Transverse colon (tissue), 4 donors: ENCODE data around the gene DEFB116. TPM values are rescaled to one million over a fixed set of nuclear protein-coding genes. Genes with fewer than 3 reads are reported as not detected.

Experiments
- DNase-seq: peaks from one replicate; pipeline ENCODE4 v3.0.0-alpha.2; 2019
- H3K27ac ChIP-seq, 4 donors: fragments of 200-600 bp; sonication (generic); 2 replicates each; pipeline ENCODE4 v1.5.1; 2016 to 2018; ENCODE audit warnings: inconsistent platforms in 4 of 4
- H3K27me3 ChIP-seq: fragments of 200-600 bp; sonication (generic); 2 replicates; pipeline ENCODE4 v1.5.1; 2017; ENCODE audit warnings: inconsistent platforms
- H3K36me3 ChIP-seq, 4 donors: fragments of 200-600 bp; sonication (generic); 2 replicates each; pipeline ENCODE4 v1.5.1; 2017 to 2019; ENCODE audit warnings: inconsistent platforms in 4 of 4
- H3K4me1 ChIP-seq, 4 donors: fragments of 200-600 bp; sonication (generic); 2 replicates each; pipeline ENCODE4 v1.5.1; 2017 to 2020; ENCODE audit warnings: inconsistent platforms in 4 of 4
- H3K4me3 ChIP-seq, 4 donors: fragments of 200-600 bp; sonication (generic); 1 replicate in 1 of 4; 2 replicates in 3 of 4; pipeline versions ENCODE4 v1.5.1 to v1.6.1; 2017 to 2019; ENCODE audit warnings: inconsistent platforms in 4 of 4
- H3K9me3 ChIP-seq, 2 donors: fragments of 200-600 bp; sonication (generic); 2 replicates each; pipeline ENCODE4 v1.5.1; 2017 to 2019; ENCODE audit warnings: inconsistent platforms in 2 of 2
- EP300 ChIP-seq: sonication (generic); formaldehyde crosslinking; IDR thresholded peaks from one replicate; pipeline ENCODE4 v1.6.1; 2017; ENCODE audit warnings: antibody characterized with exemption, low read depth
- POLR2A ChIP-seq: fragments of 450-650 bp; IDR thresholded peaks from one replicate; pipeline ENCODE4 v1.6.1; 2016; ENCODE audit warnings: antibody characterized with exemption, mild to moderate bottlenecking, moderate library complexity
- POLR2AphosphoS5 ChIP-seq, 3 donors: sonication (generic); formaldehyde crosslinking; IDR thresholded peaks; one replicate each; pipeline ENCODE4 v1.6.1; 2016; ENCODE audit warnings: antibody characterized with exemption in 3 of 3
- WGBS, 2 donors: methylation state at CpG; one replicate each; pipeline ENCODE4 v1.1.5; 2018; ENCODE audit warnings: low coverage in 1 of 2; 5-methylcytosine and 5-hydroxymethylcytosine counted together
- in situ Hi-C, 4 donors: fragments of 200-750 bp; cut with MboI; loops; one replicate each; pipeline versions ENCODE4 v1.15.0 to v1.15.1; 2017; ENCODE audit warnings: low sequenced_read_pairs in 3 of 4, low pct_ligation_motif_present in 1 of 4, low pct_unique_long_range_greater_than_20kb in 1 of 4
- intact Hi-C: fragments of 100-400 bp; cut with DNase I; formaldehyde crosslinking; loops from one replicate; pipeline ENCODE4 v1.15.1; 2023; ENCODE audit warnings: low total_unique reads
- small RNA-seq, 4 donors: library from RNA; depleted of rRNA; stranded (forward); fragments of <200 nt; gene quantifications; one replicate each; pipeline ENCODE3, GENCODE V24; 2016
- total RNA-seq, 4 donors: library from RNA; depleted of rRNA; stranded (reverse); fragments of >200 nt; gene quantifications; one replicate each; pipeline ENCODE4 v1.1.0, GENCODE V29; 2016
- TF ChIP-seq, protein P1 (sequence below), 5 experiments: fragments of 200-600 bp in 3 of 5; fragments of 450-650 bp in 2 of 5; sonication (generic) in 3 of 5; IDR thresholded peaks; 1 replicate in 2 of 5; 2 replicates in 3 of 5; pipeline ENCODE4 v1.5.1; 2016 to 2017; ENCODE audit warnings: antibody characterized with exemption in 5 of 5, inconsistent platforms in 3 of 5, mild to moderate bottlenecking in 2 of 5, moderate library complexity in 1 of 5

The DEFB116 gene
- total RNA-seq, 4 donors from 2014 or later, result not detected

DNA sequence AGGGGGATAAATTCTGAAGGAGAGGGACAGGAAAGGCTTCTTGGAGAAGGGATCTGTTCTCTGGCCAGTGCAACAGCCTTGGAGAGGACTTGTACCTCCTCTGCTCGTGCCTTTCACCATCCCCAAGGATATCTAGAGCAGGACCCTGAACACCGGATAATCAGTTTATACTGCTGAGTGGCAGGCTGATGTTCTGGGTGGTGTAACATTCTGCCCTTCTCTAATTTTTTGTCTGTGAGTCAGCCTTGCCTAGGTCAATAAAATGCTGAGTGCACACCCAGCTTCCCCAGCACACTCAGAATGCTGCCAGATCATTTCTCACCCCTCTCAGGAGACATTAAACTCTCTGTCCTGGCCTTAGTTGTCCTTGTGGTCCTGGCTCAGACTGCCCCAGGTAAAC lies 51.0 kb downstream of the DEFB116 start, which contains the start of gene DEFB115:
Gene DEFB115, plus strand, starts transcription at position 301 of the 400 bp plus-strand sequence. Its CDS starts 0 bp downstream, at position 301.
- no peak for DNase-seq
- Histone ChIP-seq H3K4me3 (no peak within 1 kb of the TSS), H3K9me3 (peaks cover 0 to 5% of the 10 kb centered on the region in 2 donors), H3K27ac (no peak within 1 kb of the TSS), H3K27me3 (no peaks in the 10 kb centered on the region), H3K4me1 (no peaks in the 10 kb centered on the region), H3K36me3 (no peaks in the 10 kb centered on the region)
- in situ Hi-C loops, result no loop called here
- TF ChIP-seq POLR2A, result no peak
- TF ChIP-seq EP300, result no peak
- TF ChIP-seq, protein P1, sequence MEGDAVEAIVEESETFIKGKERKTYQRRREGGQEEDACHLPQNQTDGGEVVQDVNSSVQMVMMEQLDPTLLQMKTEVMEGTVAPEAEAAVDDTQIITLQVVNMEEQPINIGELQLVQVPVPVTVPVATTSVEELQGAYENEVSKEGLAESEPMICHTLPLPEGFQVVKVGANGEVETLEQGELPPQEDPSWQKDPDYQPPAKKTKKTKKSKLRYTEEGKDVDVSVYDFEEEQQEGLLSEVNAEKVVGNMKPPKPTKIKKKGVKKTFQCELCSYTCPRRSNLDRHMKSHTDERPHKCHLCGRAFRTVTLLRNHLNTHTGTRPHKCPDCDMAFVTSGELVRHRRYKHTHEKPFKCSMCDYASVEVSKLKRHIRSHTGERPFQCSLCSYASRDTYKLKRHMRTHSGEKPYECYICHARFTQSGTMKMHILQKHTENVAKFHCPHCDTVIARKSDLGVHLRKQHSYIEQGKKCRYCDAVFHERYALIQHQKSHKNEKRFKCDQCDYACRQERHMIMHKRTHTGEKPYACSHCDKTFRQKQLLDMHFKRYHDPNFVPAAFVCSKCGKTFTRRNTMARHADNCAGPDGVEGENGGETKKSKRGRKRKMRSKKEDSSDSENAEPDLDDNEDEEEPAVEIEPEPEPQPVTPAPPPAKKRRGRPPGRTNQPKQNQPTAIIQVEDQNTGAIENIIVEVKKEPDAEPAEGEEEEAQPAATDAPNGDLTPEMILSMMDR (IDR thresholded peaks at IDR 0.05), result no peak
- TF ChIP-seq POLR2AphosphoS5 (IDR thresholded peaks at IDR 0.05), result no peak
- WGBS, 2 donors, result 57% methylated on average over 2 of the region's 2 CpGs; no CpG with 5 or more reads in 1 of the 2 donors
- intact Hi-C loops, result no loop called here

DNA sequence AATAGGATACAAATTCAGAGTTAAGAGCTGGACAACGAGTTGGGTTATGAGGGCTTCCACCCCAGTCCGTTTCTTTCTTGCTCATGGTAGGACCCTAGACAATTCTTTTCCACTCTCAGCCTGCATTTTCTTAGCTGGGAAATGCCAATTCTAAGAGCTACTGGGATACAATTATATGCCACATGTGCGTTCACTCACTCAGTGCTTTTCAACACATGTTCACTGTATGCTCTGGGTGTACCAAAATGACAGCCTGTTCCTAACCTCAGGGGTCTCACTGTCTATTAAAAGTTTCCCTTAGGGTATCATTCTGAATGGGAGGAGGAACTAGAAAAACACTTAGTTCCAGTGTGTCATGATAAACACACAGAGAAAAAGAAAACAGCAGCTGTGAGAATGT lies 51.4 kb downstream of the DEFB116 start:
- no peak overlapping the region for H3K27ac ChIP-seq
- in situ Hi-C loops, result no loop called here
- TF ChIP-seq EP300 (no peak), POLR2A (no peak), POLR2AphosphoS5 (IDR thresholded peaks at IDR 0.05) (no peak)
- TF ChIP-seq, protein P1 (IDR thresholded peaks at IDR 0.05), result no peak
- intact Hi-C loops, result no loop called here
- WGBS, 2 donors, result 8 to 51% methylated on average over 2 to 3 of the region's 3 CpGs
- no peak for DNase-seq
- H3K9me3 ChIP-seq, result peaks cover 0 to 5% of the 10 kb centered on the region in 2 donors
- H3K36me3 ChIP-seq, result no peaks in the 10 kb centered on the region
- H3K4me1 ChIP-seq, result no peaks in the 10 kb centered on the region
- H3K27me3 ChIP-seq, result no peaks in the 10 kb centered on the region
- no peak overlapping the region for H3K4me3 ChIP-seq

Small RNA genes lying within 50 kb of the gene (small RNA-seq; reads per million reads assigned to genes)
- gene RNA5SP480, result 0 reads per million in 4 donors

Other genes starting within 250 kb of the DEFB116 start
- gene DEFB115, start 50.9 kb downstream of the DEFB116 start, total RNA-seq, result not detected
- gene DEFB118, start 60.0 kb upstream of the DEFB116 start, total RNA-seq, result not detected
- gene DEFB119, start 82.0 kb upstream of the DEFB116 start, total RNA-seq, result not detected
- gene DEFB121, start 97.6 kb upstream of the DEFB116 start, total RNA-seq, result not detected
- gene DEFB123, start 132.0 kb upstream of the DEFB116 start, total RNA-seq, result not detected
- gene DEFB124, start 166.5 kb upstream of the DEFB116 start, total RNA-seq, result not detected
- gene REM1, start 166.7 kb upstream of the DEFB116 start, total RNA-seq, result 1 to 10 TPM in 2 of 4 donors, under 1 TPM in 1, not detected in 1; 0.80 to 1.8 (median 1.3) TPM
- gene HM13, start 205.9 kb upstream of the DEFB116 start, total RNA-seq, result 10 to 100 TPM; 38.4 to 86.0 (median 63.4) TPM